Measurements from ENCODE around the gene NOLC1.

Gene NOLC1

GRCh38 chr10:102118867-102119266 lies 33.3 kb upstream of the NOLC1 start:
- Histone ChIP-seq H3K4me1 (ENCODE audit: insufficient read depth, low read length) (peaks cover 52% of the 10 kb centered on the region), H3K9ac (ENCODE audit: low read depth, low read length) (peak overlapping the region; percentile 90), H3K36me3 (ENCODE audit: insufficient read depth, low read length) (no peaks in the 10 kb centered on the region), H3K9me3 (ENCODE audit: control insufficient read depth, insufficient read depth, low read length) (no peaks in the 10 kb centered on the region)

DNA sequence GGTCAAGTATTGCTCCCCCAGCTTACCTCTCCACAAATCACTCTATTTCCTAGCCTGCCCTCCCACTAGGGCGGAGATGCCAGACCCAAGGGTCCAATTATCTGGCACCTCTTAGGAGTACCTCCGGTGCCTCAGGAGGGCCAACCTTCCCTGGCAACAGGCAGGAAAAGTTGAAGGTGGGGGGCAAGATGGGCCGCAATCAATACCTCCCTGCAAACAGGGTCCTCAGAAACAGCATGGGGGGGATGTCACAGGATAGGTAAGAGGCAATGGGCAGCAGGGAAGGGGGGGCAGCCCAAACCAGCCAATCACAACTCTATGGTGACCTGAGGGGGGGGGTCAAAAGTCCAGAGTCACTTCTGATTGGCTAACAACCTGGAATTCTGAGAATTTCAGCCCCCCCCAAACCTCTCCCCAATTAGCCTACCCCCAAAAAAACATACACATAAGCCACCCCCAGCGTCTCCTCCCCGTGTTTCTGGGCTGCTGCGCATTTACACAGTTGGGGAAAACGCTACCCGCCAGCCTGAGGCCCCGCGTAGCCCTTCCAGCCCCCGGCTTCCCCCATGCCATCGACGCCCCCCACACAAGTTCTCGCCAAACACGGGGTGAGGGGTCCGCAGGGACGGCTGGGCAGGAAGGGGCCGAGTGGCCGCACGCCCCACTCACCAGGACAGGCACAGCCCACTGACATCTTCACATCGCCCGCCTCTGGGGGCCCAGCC lies 32.6 kb upstream of the NOLC1 start:
- no peaks in the 10 kb centered on the region for H3K36me3 ChIP-seq (ENCODE audit: insufficient read depth, low read length)
- H3K9me3 ChIP-seq (ENCODE audit: control insufficient read depth, insufficient read depth, low read length) = no peaks in the 10 kb centered on the region
- H3K9ac ChIP-seq (ENCODE audit: low read depth, low read length) = peak overlapping the region; percentile 90
- peaks cover 52% of the 10 kb centered on the region for H3K4me1 ChIP-seq (ENCODE audit: insufficient read depth, low read length)

DNA sequence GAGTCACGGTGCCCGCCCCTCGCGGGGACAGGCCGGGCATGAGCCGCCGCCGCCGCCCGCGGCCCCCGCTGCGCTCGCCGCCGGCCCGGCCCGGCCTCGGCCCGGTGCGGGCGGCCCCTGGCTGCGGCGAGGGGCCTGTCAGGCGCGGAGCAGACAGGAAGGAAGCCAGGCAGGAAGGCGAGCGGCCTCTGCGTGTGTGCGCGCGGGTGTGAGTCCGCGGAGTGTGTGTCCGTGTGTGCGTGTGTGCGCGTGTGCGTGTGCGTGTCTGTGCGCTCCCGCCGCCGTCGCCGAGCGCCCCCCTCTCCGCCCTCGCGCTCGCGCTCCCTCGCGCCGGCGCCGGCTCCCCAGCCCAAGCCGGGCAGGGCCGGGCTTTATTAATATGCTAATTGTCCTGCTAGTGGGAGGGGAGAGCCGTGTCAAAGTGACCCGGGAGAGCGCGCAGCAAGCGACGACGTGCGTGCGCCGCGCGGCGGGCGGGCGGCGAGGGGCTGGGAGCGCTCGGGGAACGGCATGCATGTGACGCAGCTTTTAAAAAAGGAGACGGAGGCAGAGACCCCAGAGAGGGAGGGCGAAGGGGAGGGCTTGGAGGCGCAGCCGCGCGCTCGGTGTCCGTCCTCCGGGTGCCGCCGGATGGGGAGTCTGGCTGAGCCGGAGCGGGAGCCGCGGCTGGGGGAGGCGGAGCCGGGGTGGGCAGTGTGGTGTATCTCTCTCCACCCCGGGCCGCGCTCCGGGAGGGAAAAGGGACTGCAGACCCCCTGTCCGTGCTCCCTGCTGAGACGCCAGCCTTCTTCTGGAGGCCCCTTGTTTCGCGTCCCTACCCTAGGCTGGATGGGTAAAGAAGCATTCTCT lies 31.8 kb upstream of the NOLC1 start, which contains the start of gene LDB1:
Gene LDB1, minus strand, starts transcription at position 227 of the 849 bp plus-strand sequence. CDS start 258 bp downstream, outside the sequence.
- H3K9me3 ChIP-seq (ENCODE audit: control insufficient read depth, insufficient read depth, low read length) = no peaks in the 10 kb centered on the region
- H3K4me1 ChIP-seq (ENCODE audit: insufficient read depth, low read length) = peaks cover 50% of the 10 kb centered on the region
- H3K9ac ChIP-seq (ENCODE audit: low read depth, low read length) = peak within 1 kb of the TSS; percentile 90
- H3K36me3 ChIP-seq (ENCODE audit: insufficient read depth, low read length) = no peaks in the 10 kb centered on the region

DNA sequence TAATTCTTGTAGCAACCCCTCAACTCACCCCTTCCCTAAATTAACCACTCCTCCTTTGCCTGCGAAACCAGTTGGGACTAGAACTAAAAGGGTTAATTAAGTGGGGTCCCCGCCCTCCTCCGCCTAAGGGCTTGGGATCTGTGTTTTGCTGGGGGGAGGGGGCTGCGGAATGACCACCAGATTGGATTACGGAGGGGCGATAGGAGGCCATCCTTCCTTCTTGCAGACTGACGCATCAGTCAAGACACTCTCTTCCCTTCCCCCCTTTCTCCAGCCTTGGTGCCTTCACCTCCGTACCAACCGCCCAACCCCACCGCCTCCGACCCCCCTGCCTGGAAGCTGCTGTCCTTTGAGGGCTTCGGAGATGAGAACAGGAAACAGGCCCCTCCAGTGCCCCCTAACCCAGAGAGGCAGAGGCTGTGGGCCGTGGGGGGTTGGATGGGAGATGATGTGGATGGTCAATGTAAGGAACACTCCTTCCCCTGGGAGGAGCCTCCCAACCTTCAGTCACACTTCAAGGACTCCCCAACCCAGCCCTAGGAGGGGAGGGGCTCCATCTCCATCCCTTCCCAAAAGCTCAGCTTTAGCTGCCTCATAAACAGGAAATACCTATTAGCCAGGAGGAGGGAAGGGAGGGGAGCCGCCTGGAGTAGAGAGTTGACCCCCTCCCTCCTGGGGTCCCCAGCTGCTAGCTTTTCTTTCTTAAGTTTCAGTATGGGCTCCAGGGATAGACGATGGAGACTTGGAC lies 31.0 kb upstream of the NOLC1 start:
- Histone ChIP-seq H3K9me3 (ENCODE audit: control insufficient read depth, insufficient read depth, low read length) (no peaks in the 10 kb centered on the region), H3K4me1 (ENCODE audit: insufficient read depth, low read length) (peaks cover 43% of the 10 kb centered on the region), H3K9ac (ENCODE audit: low read depth, low read length) (peak overlapping the region; percentile 90), H3K36me3 (ENCODE audit: insufficient read depth, low read length) (no peaks in the 10 kb centered on the region)

- Histone ChIP-seq H3K9me3 (ENCODE audit: control insufficient read depth, insufficient read depth, low read length) (no peaks in the 10 kb centered on the region), H3K36me3 (ENCODE audit: insufficient read depth, low read length) (no peaks in the 10 kb centered on the region), H3K4me1 (ENCODE audit: insufficient read depth, low read length) (peaks cover 37% of the 10 kb centered on the region), H3K9ac (ENCODE audit: low read depth, low read length) (peak overlapping the region; percentile 90)
These were observed 30.3 kb upstream of the NOLC1 start for GRCh38 chr10:102121739-102122372.

GRCh38 chr10:102122450-102122849 lies 29.7 kb upstream of the NOLC1 start:
- no peaks in the 10 kb centered on the region for H3K36me3 ChIP-seq (ENCODE audit: insufficient read depth, low read length)
- H3K4me1 ChIP-seq (ENCODE audit: insufficient read depth, low read length) = peaks cover 33% of the 10 kb centered on the region
- H3K9ac ChIP-seq (ENCODE audit: low read depth, low read length) = 0 out of 2 replicates have a peak overlapping the region, but pooled peaks have one; percentile 0
- no peaks in the 10 kb centered on the region for H3K9me3 ChIP-seq (ENCODE audit: control insufficient read depth, insufficient read depth, low read length)

DNA sequence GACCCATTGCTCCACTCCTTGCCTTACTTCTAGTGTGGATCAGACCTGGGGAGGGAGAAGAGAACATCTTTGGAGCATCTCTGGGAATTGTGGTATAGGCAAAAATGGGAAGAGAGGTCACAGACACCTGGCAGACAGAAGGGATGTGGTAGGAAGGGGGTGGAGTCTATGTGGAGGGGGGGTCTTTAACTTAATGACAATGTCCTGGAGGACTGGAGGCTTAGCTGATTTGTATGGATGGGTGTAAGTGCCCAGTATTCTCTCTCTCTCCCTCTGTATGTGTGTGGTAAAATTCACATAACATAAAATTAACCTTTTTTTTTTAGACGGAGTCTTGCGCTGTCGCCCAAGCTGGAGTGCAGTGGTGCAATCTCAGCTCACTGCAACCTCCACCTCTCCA lies 29.0 kb upstream of the NOLC1 start:
- H3K9ac ChIP-seq (ENCODE audit: low read depth, low read length) = 0 out of 2 replicates have a peak overlapping the region, but pooled peaks have one; percentile 0
- H3K9me3 ChIP-seq (ENCODE audit: control insufficient read depth, insufficient read depth, low read length) = no peaks in the 10 kb centered on the region
- H3K36me3 ChIP-seq (ENCODE audit: insufficient read depth, low read length) = no peaks in the 10 kb centered on the region
- H3K4me1 ChIP-seq (ENCODE audit: insufficient read depth, low read length) = peaks cover 27% of the 10 kb centered on the region

DNA sequence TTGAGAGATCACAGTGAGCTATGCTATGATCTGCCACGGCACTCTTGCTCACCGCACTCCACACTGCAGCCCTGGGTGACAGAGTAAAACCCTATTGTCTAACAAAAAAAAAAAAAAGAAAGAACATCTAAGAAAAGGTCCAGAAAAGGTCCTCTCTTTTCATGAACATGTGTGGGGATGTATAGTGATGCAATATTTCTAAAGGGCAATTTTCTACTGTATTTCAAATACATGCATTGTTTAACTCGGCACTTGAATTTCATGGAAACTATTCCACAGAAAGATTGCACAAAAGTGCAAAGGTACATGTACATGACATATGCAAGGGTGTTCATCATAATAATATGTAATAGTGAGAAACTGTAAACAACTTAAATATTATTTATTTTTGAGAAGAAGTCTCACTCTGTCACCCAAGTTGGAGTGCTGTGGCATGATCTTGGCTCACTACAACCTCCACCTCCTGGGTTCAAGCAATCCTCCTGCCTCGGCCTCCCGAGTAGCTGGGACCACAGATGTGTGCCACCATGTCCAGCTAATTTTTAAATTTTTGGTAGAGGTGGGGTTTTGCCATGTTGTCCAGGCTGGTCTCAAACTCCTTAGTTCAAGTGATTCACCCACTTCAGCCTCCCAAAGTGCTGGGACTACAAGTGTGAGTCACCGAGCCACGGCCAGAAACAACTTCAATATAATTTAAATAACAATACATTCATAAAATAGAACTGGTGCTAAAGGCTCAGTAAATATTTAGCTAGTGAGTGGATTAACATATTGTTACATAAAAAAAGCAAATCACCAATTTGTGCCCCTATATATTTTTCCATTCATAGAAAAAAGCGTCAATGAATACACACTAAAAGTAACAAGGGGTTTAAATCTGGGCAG lies 20.7 kb upstream of the NOLC1 start:
- H3K9ac ChIP-seq (ENCODE audit: low read depth, low read length) = no peak overlapping the region
- peaks cover 19% of the 10 kb centered on the region for H3K4me1 ChIP-seq (ENCODE audit: insufficient read depth, low read length)
- H3K36me3 ChIP-seq (ENCODE audit: insufficient read depth, low read length) = no peaks in the 10 kb centered on the region
- H3K9me3 ChIP-seq (ENCODE audit: control insufficient read depth, insufficient read depth, low read length) = no peaks in the 10 kb centered on the region

DNA sequence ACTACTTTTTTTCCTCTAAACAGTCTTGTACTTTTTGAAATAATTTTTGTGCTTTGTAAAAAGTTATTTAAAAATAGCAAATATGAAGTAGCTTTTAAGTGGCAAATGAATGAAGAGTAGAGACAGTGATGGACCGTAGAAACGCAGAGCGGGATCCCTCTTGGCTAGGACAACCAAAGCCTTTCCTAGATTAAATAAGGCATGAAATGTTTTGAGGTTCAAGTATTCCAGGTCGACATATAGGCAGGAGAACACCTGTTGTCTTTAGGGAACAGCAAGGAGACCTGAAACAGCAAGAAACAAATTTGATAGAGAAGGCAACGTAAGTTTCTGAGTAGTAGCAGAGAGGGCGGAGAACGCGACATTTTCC lies 20.0 kb upstream of the NOLC1 start:
- H3K36me3 ChIP-seq (ENCODE audit: insufficient read depth, low read length) = no peaks in the 10 kb centered on the region
- peaks cover 19% of the 10 kb centered on the region for H3K4me1 ChIP-seq (ENCODE audit: insufficient read depth, low read length)
- H3K9me3 ChIP-seq (ENCODE audit: control insufficient read depth, insufficient read depth, low read length) = no peaks in the 10 kb centered on the region
- H3K9ac ChIP-seq (ENCODE audit: low read depth, low read length) = peak overlapping the region; percentile 97; the same call in 1 of the 2 replicates

DNA sequence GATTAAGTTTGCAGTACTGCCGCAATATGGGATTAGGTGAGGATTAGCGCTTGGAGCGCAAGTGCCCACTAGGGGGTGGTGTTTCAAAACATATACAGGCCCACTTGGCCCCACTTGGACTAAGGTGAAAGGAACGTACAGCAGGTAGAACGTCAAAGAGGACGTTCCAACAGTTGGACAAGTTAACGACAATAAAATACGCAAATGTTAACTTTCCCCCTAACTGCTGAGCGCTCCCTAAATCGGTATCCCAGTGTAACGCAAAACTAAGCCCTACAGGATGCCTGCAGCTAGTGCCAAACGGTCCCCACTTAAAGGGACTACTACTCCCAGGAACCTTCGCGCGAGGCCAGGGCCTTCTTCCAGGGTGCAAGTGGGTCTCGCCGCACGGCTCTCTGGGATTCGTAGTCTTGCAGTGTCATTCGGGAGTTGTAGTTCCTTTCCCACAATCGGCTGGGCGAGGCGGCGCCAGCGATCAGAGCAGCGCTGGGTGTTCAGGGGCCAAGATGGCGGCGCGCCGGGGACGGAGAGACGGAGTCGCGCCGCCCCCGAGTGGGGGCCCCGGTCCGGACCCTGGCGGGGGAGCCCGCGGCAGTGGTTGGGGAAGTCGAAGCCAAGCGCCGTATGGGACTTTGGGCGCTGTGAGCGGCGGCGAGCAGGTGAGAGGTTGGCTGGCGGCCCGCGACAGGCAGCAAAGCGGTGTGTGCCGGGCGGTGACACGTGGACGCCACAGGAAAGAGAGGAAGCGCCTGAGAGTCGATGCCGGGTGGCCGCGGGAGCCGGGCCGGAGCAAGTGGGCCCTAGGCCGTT lies 19.4 kb upstream of the NOLC1 start, which contains the start of gene PPRC1:
Gene PPRC1, plus strand, starts transcription at position 478 of the 810 bp plus-strand sequence. Its CDS starts 29 bp downstream, at position 507.
- H3K36me3 ChIP-seq (ENCODE audit: insufficient read depth, low read length) = peaks cover 2% of the 10 kb centered on the region
- H3K9ac ChIP-seq (ENCODE audit: low read depth, low read length) = peak within 1 kb of the TSS; percentile 97
- peaks cover 19% of the 10 kb centered on the region for H3K4me1 ChIP-seq (ENCODE audit: insufficient read depth, low read length)
- no peaks in the 10 kb centered on the region for H3K9me3 ChIP-seq (ENCODE audit: control insufficient read depth, insufficient read depth, low read length)

- Histone ChIP-seq H3K9me3 (ENCODE audit: control insufficient read depth, insufficient read depth, low read length) (no peaks in the 10 kb centered on the region), H3K36me3 (ENCODE audit: insufficient read depth, low read length) (peaks cover 10% of the 10 kb centered on the region), H3K4me1 (ENCODE audit: insufficient read depth, low read length) (peaks cover 19% of the 10 kb centered on the region), H3K9ac (ENCODE audit: low read depth, low read length) (peak overlapping the region; percentile 97)
These were observed 18.6 kb upstream of the NOLC1 start for GRCh38 chr10:102133373-102134195.

- Histone ChIP-seq H3K36me3 (ENCODE audit: insufficient read depth, low read length) (peaks cover 16% of the 10 kb centered on the region), H3K9ac (ENCODE audit: low read depth, low read length) (peak overlapping the region; percentile 97), H3K9me3 (ENCODE audit: control insufficient read depth, insufficient read depth, low read length) (no peaks in the 10 kb centered on the region), H3K4me1 (ENCODE audit: insufficient read depth, low read length) (peaks cover 19% of the 10 kb centered on the region)
These were observed 17.8 kb upstream of the NOLC1 start for GRCh38 chr10:102134416-102134815.

Measured in ES-I3 (cell line).